ENCODE data around the gene SLC38A7.

Gene SLC38A7

DNA sequence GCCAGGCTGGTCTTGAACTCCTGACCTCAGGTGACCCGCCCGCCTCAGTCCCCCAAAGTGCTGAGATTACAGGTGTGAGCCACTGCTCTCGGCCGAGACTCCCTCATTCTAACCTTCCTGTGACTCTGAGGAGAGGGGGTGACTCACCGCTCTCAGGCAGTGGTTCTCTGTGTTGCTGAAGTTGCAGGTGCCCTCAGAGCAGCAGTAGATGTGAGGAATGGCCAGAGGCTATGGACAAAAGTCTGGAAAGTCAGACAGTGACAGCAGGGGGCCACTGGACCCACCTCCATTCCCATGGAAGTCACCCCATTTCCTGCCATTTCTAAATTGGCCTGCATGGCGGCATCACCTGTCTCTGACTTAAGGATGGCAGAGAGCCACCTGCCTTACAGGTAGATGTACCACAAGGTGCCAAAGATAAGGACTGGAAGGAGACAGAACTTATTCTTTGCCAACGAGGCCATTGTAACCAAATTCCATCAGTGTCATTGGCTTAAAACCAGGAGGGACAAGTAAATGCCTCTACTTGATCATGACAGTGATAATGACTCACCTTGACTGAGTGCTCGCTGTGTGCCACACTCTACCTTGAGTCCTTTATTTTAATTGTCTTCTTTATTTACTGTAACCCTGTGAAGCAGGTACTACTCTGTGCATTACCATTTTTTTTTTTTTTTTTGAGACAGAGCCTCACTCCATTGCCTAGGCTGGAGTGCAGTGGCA is 39.6 kb downstream of the SLC38A7 start:
- no peak overlapping the region for H3K4me3 ChIP-seq (replicated peaks; ENCODE audit: low read depth, low read length)
- TF ChIP-seq, protein P1, sequence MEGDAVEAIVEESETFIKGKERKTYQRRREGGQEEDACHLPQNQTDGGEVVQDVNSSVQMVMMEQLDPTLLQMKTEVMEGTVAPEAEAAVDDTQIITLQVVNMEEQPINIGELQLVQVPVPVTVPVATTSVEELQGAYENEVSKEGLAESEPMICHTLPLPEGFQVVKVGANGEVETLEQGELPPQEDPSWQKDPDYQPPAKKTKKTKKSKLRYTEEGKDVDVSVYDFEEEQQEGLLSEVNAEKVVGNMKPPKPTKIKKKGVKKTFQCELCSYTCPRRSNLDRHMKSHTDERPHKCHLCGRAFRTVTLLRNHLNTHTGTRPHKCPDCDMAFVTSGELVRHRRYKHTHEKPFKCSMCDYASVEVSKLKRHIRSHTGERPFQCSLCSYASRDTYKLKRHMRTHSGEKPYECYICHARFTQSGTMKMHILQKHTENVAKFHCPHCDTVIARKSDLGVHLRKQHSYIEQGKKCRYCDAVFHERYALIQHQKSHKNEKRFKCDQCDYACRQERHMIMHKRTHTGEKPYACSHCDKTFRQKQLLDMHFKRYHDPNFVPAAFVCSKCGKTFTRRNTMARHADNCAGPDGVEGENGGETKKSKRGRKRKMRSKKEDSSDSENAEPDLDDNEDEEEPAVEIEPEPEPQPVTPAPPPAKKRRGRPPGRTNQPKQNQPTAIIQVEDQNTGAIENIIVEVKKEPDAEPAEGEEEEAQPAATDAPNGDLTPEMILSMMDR (IDR thresholded peaks at IDR 0.05; ENCODE audit: insufficient read depth, low read length, poor library complexity, severe bottlenecking): no peak
- no peak for DNase-seq (ENCODE audit: extremely low read depth, insufficient read length)
- no peaks in the 10 kb centered on the region for H3K27me3 ChIP-seq (replicated peaks; ENCODE audit: control insufficient read depth, insufficient read depth, low read length)
- H3K36me3 ChIP-seq (ENCODE audit: control insufficient read depth, insufficient read depth, low read length): no peaks in the 10 kb centered on the region

GRCh38 chr16:58644108-58644507 is 40.5 kb downstream of the SLC38A7 start:
- DNase-seq (ENCODE audit: extremely low read depth, insufficient read length): no peak
- Histone ChIP-seq H3K36me3 (ENCODE audit: control insufficient read depth, insufficient read depth, low read length) (no peaks in the 10 kb centered on the region), H3K27me3 (replicated peaks; ENCODE audit: control insufficient read depth, insufficient read depth, low read length) (no peaks in the 10 kb centered on the region), H3K4me3 (replicated peaks; ENCODE audit: low read depth, low read length) (no peak overlapping the region)
- TF ChIP-seq, protein P1 (IDR thresholded peaks at IDR 0.05; ENCODE audit: insufficient read depth, low read length, poor library complexity, severe bottlenecking): no peak

DNA sequence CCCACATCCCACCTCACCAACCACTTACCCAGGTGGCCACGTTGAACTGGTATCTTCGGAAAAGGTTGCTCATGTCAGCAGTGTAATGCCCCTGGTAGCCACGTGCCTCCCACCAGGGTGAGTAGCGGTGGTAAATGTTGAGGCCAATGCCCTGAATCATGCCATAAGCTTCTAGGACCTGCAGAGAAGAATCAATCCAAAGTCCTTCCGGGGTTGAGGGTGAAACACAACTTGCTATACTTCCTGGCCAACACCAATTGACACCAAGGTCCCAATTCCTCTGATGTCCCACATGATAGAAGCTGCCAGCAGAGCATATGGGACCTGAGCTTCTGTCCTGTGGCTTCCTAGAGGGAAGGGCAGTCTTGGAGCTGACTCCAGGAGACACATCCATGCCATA is 43.6 kb downstream of the SLC38A7 start:
- no peaks in the 10 kb centered on the region for H3K36me3 ChIP-seq (ENCODE audit: control insufficient read depth, insufficient read depth, low read length)
- no peak for DNase-seq (ENCODE audit: extremely low read depth, insufficient read length)
- H3K27me3 ChIP-seq (replicated peaks; ENCODE audit: control insufficient read depth, insufficient read depth, low read length): no peaks in the 10 kb centered on the region
- TF ChIP-seq, protein P1 (IDR thresholded peaks at IDR 0.05; ENCODE audit: insufficient read depth, low read length, poor library complexity, severe bottlenecking): no peak
- H3K4me3 ChIP-seq (replicated peaks; ENCODE audit: low read depth, low read length): no peak overlapping the region

GRCh38 chr16:58639836-58640235 is 44.7 kb downstream of the SLC38A7 start:
- Histone ChIP-seq H3K4me3 (replicated peaks; ENCODE audit: low read depth, low read length) (no peak overlapping the region), H3K36me3 (ENCODE audit: control insufficient read depth, insufficient read depth, low read length) (no peaks in the 10 kb centered on the region), H3K27me3 (replicated peaks; ENCODE audit: control insufficient read depth, insufficient read depth, low read length) (no peaks in the 10 kb centered on the region)
- DNase-seq (ENCODE audit: extremely low read depth, insufficient read length): no peak
- TF ChIP-seq, protein P1 (IDR thresholded peaks at IDR 0.05; ENCODE audit: insufficient read depth, low read length, poor library complexity, severe bottlenecking): no peak

GRCh38 chr16:58639230-58639629 is 45.3 kb downstream of the SLC38A7 start:
- Histone ChIP-seq H3K4me3 (replicated peaks; ENCODE audit: low read depth, low read length) (no peak overlapping the region), H3K36me3 (ENCODE audit: control insufficient read depth, insufficient read depth, low read length) (no peaks in the 10 kb centered on the region), H3K27me3 (replicated peaks; ENCODE audit: control insufficient read depth, insufficient read depth, low read length) (no peaks in the 10 kb centered on the region)
- DNase-seq (ENCODE audit: extremely low read depth, insufficient read length): no peak
- TF ChIP-seq, protein P1 (IDR thresholded peaks at IDR 0.05; ENCODE audit: insufficient read depth, low read length, poor library complexity, severe bottlenecking): no peak

Data from GM06990 (cell line).